WTC11 (cell line): ENCODE data around the gene PROC. TPM values are rescaled to one million over a fixed set of nuclear protein-coding genes. Genes with fewer than 3 reads are reported as not detected.

Experiments used
- ATAC-seq: fragments of 200-7000 bp; cut with Tn5 transposase; 2 replicates; pipeline ENCODE4 v1.10.0; 2021; ENCODE audit warnings: mild to moderate bottlenecking, moderate library complexity
- CTCF ChIA-PET: fragments of 300-600 bp; sonication (Branson Sonifier 250); formaldehyde crosslinking; loops from one replicate; lab custom pipeline; 2021; ENCODE audit warnings: antibody characterized with exemption; lab: Charles Lee
- POLR2A ChIA-PET: fragments of 350-600 bp; sonication (Branson Sonifier 250); formaldehyde crosslinking; loops from one replicate; lab custom pipeline; 2021; ENCODE audit warnings: antibody characterized with exemption; lab: Charles Lee
- DNase-seq: peaks from one replicate; pipeline ENCODE4 v3.0.0; 2021; ENCODE audit warnings: low spot score
- H3K27ac Mint-ChIP-seq: 2 replicates; pipeline ENCODE4 v1.8.0; 2021; ENCODE audit warnings: mixed read lengths
- H3K27me3 Mint-ChIP-seq: 2 replicates; pipeline ENCODE4 v1.8.0; 2021; ENCODE audit warnings: low read depth, mild to moderate bottlenecking, moderate library complexity, mixed read lengths
- H3K36me3 Mint-ChIP-seq: 2 replicates; pipeline ENCODE4 v1.8.0; 2021; ENCODE audit warnings: mixed read lengths
- H3K4me1 Mint-ChIP-seq: 2 replicates; pipeline ENCODE4 v1.8.0; 2022; ENCODE audit warnings: mixed read lengths
- H3K4me3 Mint-ChIP-seq: 2 replicates; pipeline ENCODE4 v1.8.0; 2021; ENCODE audit warnings: mild to moderate bottlenecking, moderate library complexity, mixed read lengths
- H3K9me3 Mint-ChIP-seq: 2 replicates; pipeline ENCODE4 v1.8.0; 2021; ENCODE audit warnings: mixed read lengths
- AR ChIP-seq: fragments of 250-450 bp; sonication (Bioruptor Pico); IDR thresholded peaks from 2 replicates; pipeline ENCODE4 v1.9.0; 2021; ENCODE audit warnings: mild to moderate bottlenecking
- ATF1 ChIP-seq: sonication (generic); formaldehyde crosslinking; IDR thresholded peaks from 2 replicates; pipeline ENCODE4 v1.8.1; 2023; ENCODE audit warnings: mild to moderate bottlenecking, moderate library complexity, missing genetic modification reagents
- E2F1 ChIP-seq: sonication (generic); formaldehyde crosslinking; IDR thresholded peaks from 2 replicates; pipeline ENCODE4 v1.8.0; 2022; ENCODE audit warnings: mild to moderate bottlenecking, missing genetic modification reagents
- EMX1 ChIP-seq: fragments of 250-450 bp; sonication (Bioruptor Pico); IDR thresholded peaks from 2 replicates; pipeline ENCODE4 v1.8.0; 2021; ENCODE audit warnings: mild to moderate bottlenecking
- FOXJ3 ChIP-seq: sonication (generic); formaldehyde crosslinking; IDR thresholded peaks from 2 replicates; pipeline ENCODE4 v1.9.0; 2021; ENCODE audit warnings: missing genetic modification reagents, mild to moderate bottlenecking, borderline replicate concordance
- GABPB1 ChIP-seq: sonication (generic); formaldehyde crosslinking; IDR thresholded peaks from 2 replicates; pipeline ENCODE4 v1.8.1; 2023; ENCODE audit warnings: mild to moderate bottlenecking, missing genetic modification reagents
- HMGXB4 ChIP-seq: sonication (generic); formaldehyde crosslinking; IDR thresholded peaks from 2 replicates; pipeline ENCODE4 v1.8.1; 2023; ENCODE audit warnings: mild to moderate bottlenecking, moderate library complexity, missing genetic modification reagents
- NFYB ChIP-seq: sonication (generic); formaldehyde crosslinking; conservative IDR thresholded peaks from 2 replicates; pipeline ENCODE4 v1.8.0; 2022; ENCODE audit warnings: low read depth, missing genetic modification reagents
- NR2C2 ChIP-seq: sonication (generic); formaldehyde crosslinking; IDR thresholded peaks from 2 replicates; pipeline ENCODE4 v1.8.0; 2022; ENCODE audit warnings: mild to moderate bottlenecking, missing genetic modification reagents
- RELA ChIP-seq: sonication (generic); formaldehyde crosslinking; IDR thresholded peaks from 2 replicates; pipeline ENCODE4 v1.8.1; 2022; ENCODE audit warnings: missing genetic modification reagents, mild to moderate bottlenecking, borderline replicate concordance
- ZBTB43 ChIP-seq: sonication (generic); formaldehyde crosslinking; IDR thresholded peaks from 2 replicates; pipeline ENCODE4 v1.8.1; 2023; ENCODE audit warnings: mild to moderate bottlenecking, missing genetic modification reagents
- total RNA-seq: library from RNA; stranded (reverse); gene quantifications from 3 replicates; pipeline ENCODE4 v1.2.3, GENCODE V29; 2021
- TF ChIP-seq, protein P1 (sequence below): fragments of 250-450 bp; sonication (Bioruptor Pico); IDR thresholded peaks from 2 replicates; pipeline ENCODE4 v1.9.0; 2021; ENCODE audit warnings: mild to moderate bottlenecking
- TF ChIP-seq, protein P2 (sequence below): sonication (generic); formaldehyde crosslinking; IDR thresholded peaks from 2 replicates; pipeline ENCODE4 v1.8.1; 2022; ENCODE audit warnings: mild to moderate bottlenecking, moderate library complexity, missing genetic modification reagents
- TF ChIP-seq, protein P3 (sequence below): fragments of 250-450 bp; sonication (Bioruptor Pico); conservative IDR thresholded peaks from 2 replicates; pipeline ENCODE4 v1.9.0; 2021; ENCODE audit warnings: mild to moderate bottlenecking
- TF ChIP-seq, protein P4 (sequence below): sonication (generic); formaldehyde crosslinking; IDR thresholded peaks from 2 replicates; pipeline ENCODE4 v1.8.1; 2023; ENCODE audit warnings: mild to moderate bottlenecking, missing genetic modification reagents, moderate library complexity
- TF ChIP-seq, protein P5 (sequence below): fragments of 200-600 bp; IDR thresholded peaks from 2 replicates; pipeline ENCODE4 v1.8.0; 2022; ENCODE audit warnings: antibody characterized with exemption

Gene PROC
- total RNA-seq, 1 experiment from 2014 or later, result 0.59 TPM

GRCh38 chr2:127418300-127419111 lies at the start of gene PROC (continued):
- TF ChIP-seq, protein P1, sequence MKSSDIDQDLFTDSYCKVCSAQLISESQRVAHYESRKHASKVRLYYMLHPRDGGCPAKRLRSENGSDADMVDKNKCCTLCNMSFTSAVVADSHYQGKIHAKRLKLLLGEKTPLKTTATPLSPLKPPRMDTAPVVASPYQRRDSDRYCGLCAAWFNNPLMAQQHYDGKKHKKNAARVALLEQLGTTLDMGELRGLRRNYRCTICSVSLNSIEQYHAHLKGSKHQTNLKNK (CRISPR knock-in tag), result no peak
- TF ChIP-seq, protein P2, sequence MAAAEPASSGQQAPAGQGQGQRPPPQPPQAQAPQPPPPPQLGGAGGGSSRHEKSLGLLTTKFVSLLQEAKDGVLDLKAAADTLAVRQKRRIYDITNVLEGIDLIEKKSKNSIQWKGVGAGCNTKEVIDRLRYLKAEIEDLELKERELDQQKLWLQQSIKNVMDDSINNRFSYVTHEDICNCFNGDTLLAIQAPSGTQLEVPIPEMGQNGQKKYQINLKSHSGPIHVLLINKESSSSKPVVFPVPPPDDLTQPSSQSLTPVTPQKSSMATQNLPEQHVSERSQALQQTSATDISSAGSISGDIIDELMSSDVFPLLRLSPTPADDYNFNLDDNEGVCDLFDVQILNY, result no peak
- TF ChIP-seq NFYB (CRISPR knock-in tag), result no peak
- TF ChIP-seq, all 79 proteins: peak for 0

- Mint-ChIP-seq H3K4me1 (peaks cover 14% of the 10 kb centered on the region), H3K36me3 (peaks cover 54% of the 10 kb centered on the region), H3K4me3 (no peak overlapping the region), H3K27ac (no peak overlapping the region), H3K9me3 (peaks cover 54% of the 10 kb centered on the region), H3K27me3 (no peaks in the 10 kb centered on the region)
- no peak for TF ChIP-seq ZBTB43 (CRISPR knock-in tag)
- POLR2A ChIA-PET, result no interaction called here
- ATAC-seq (no peak), DNase-seq (no peak)
- CTCF ChIA-PET, result no interaction called here
These were observed 48.2 kb upstream of the PROC start for GRCh38 chr2:127370010-127370409.

- Mint-ChIP-seq H3K27ac (no peak overlapping the region), H3K4me1 (peaks cover 3% of the 10 kb centered on the region; the same call in 1 of the 2 replicates), H3K9me3 (peaks cover 61% of the 10 kb centered on the region), H3K4me3 (no peak overlapping the region), H3K27me3 (no peaks in the 10 kb centered on the region), H3K36me3 (peaks cover 60% of the 10 kb centered on the region)
- ChIA-PET POLR2A (no interaction called here), CTCF (interaction anchor here (1.0 to 1.1 kb wide), 2 partner anchors 44 to 46 kb away, joined by 3 to 4 read pairs; no protein-coding TSS in a partner anchor)
- no peak for ATAC-seq
- DNase-seq, result no peak
- TF ChIP-seq NR2C2 (CRISPR knock-in tag) (no peak), FOXJ3 (CRISPR knock-in tag) (no peak), ATF1 (CRISPR knock-in tag) (no peak), ZBTB43 (CRISPR knock-in tag) (no peak), RELA (CRISPR knock-in tag) (no peak), AR (CRISPR knock-in tag) (no peak), HMGXB4 (CRISPR knock-in tag) (no peak), GABPB1 (CRISPR knock-in tag) (no peak), EMX1 (CRISPR knock-in tag) (no peak), E2F1 (CRISPR knock-in tag) (no peak)
- TF ChIP-seq, protein P3, sequence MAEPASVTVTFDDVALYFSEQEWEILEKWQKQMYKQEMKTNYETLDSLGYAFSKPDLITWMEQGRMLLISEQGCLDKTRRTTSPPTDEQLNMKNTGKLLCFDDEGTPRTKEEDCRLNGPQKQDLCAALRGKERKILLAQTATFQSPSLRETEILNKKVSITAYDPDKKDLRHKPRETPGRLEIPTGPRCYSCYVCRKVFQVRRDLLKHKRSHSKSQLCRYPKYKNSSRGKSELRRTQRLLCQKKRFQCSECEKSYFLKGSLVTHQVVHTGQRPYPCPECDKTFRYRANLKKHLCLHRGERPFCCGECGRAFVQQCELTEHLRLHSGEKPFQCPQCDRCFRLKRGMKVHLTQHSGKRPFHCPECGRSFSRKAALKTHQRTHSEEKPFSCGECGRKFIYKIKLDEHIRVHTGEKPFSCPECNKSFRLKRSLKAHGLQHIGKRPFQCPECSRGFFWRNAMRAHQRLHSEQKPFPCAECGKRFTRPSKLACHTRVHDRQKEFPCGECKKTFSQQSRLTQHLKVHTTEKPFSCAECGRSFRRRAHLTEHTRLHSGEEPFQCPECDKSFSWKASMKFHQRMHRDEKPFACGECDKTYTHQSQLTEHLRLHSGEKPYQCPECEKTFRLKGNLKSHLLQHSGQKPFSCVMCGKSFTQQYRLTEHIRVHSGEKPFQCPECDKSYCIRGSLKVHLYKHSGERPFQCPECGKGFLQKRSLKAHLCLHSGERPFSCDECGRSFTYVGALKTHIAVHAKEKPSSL (CRISPR knock-in tag), result no peak
- TF ChIP-seq, protein P4, sequence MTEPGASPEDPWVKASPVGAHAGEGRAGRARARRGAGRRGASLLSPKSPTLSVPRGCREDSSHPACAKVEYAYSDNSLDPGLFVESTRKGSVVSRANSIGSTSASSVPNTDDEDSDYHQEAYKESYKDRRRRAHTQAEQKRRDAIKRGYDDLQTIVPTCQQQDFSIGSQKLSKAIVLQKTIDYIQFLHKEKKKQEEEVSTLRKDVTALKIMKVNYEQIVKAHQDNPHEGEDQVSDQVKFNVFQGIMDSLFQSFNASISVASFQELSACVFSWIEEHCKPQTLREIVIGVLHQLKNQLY (CRISPR knock-in tag), result no peak
- TF ChIP-seq, protein P5, sequence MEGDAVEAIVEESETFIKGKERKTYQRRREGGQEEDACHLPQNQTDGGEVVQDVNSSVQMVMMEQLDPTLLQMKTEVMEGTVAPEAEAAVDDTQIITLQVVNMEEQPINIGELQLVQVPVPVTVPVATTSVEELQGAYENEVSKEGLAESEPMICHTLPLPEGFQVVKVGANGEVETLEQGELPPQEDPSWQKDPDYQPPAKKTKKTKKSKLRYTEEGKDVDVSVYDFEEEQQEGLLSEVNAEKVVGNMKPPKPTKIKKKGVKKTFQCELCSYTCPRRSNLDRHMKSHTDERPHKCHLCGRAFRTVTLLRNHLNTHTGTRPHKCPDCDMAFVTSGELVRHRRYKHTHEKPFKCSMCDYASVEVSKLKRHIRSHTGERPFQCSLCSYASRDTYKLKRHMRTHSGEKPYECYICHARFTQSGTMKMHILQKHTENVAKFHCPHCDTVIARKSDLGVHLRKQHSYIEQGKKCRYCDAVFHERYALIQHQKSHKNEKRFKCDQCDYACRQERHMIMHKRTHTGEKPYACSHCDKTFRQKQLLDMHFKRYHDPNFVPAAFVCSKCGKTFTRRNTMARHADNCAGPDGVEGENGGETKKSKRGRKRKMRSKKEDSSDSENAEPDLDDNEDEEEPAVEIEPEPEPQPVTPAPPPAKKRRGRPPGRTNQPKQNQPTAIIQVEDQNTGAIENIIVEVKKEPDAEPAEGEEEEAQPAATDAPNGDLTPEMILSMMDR, result no peak
These were observed 47.2 kb upstream of the PROC start for GRCh38 chr2:127371037-127371436.
